ENCODE measurements around the gene NOX4.
"Not testable (repeated sequence)": the region's sequence is repeated elsewhere in the genome, so short reads cannot be mapped to it uniquely, and the experiment has no call there.

The NOX4 gene

GRCh38 chr11:89288004-89288403 lies 203.2 kb downstream of the NOX4 start:
- not testable (repeated sequence) for DNase-seq

DNA sequence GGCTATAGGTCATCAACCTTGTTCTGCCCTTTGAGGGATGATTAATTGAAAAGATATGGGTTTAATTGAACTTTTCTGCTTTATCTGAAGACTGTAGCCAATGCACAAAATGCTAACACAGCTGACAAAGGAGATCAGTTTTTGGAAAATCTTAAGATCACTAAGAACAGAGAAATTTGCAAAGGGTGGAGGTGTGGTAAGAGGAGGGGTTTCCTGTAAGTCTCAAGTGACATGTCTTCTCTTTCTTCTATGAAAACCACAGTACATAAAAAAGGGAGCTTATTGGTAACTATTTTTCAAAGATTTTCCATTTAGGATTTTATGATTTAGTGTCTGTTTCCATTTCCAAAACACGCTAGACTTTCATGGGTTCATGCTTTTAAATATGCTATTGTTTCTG lies 204.6 kb downstream of the NOX4 start:
- not testable (repeated sequence) for DNase-seq

DNA sequence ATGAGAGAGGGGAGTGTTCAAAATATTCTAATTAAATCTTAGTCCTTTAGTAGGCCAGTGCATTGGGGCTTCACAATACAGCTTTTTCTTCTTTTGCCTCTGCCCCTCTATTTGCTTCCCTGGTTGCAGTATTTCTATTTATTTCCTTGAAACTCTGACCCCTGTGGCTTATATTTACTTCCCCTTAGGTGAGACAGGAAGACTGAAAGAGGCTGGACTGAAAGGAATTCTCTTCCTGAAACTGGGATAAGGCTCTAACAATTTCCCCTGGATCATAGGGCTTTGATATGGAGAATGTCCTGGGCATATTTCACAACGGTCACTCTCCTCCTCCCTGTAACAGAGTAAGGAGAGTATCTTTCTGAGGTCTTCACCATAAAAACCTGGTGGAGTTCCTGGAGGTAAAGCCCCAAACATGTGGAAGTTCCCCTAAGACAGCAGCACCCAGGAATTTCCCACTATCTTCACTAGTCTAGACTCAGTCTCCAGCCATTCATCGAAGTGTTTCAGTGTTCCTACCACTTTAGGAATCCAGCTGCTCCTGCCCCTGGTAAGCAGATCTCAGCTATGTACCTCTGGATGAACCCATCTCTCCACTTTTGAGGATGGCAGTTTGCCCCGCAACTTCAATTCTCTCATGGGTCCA lies 210.0 kb downstream of the NOX4 start:
- DNase-seq = not testable (repeated sequence)

GRCh38 chr11:89279176-89279575 lies 212.0 kb downstream of the NOX4 start:
- DNase-seq = no peak

DNA sequence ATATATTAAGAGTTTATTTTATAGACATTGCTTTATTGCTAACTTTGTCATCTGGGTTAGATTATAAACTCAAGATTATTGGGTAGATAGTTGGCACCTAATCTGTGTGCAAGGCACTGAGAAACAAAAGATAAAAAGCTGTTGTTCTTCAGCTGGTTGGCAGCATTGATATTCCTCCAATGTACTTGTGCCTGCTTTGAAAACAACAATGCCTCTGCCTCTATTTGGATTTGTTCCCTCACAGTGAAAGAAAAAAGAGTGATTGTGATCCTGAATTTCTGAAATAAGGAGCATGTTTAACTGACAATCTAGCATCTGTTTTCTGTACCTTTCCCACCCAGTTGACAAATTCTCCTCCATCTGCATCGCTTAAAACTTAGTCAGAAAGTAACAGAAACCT lies 215.2 kb downstream of the NOX4 start:
- DNase-seq = no peak
